Stimulated activated CD8-positive, alpha-beta memory T cell treated with anti-CD3 and anti-CD28 coated beads, Interleukin-4, amount 100 ng/mL, for 1 hour (primary cell): ENCODE data around the gene VIL1.

Experiments
- DNase-seq, 2 donors: peaks; one replicate each; pipeline ENCODE4 v3.0.0-alpha.2; 2020; ENCODE audit warnings: low read depth in 2 of 2, low spot score in 1 of 2

Gene VIL1

DNA sequence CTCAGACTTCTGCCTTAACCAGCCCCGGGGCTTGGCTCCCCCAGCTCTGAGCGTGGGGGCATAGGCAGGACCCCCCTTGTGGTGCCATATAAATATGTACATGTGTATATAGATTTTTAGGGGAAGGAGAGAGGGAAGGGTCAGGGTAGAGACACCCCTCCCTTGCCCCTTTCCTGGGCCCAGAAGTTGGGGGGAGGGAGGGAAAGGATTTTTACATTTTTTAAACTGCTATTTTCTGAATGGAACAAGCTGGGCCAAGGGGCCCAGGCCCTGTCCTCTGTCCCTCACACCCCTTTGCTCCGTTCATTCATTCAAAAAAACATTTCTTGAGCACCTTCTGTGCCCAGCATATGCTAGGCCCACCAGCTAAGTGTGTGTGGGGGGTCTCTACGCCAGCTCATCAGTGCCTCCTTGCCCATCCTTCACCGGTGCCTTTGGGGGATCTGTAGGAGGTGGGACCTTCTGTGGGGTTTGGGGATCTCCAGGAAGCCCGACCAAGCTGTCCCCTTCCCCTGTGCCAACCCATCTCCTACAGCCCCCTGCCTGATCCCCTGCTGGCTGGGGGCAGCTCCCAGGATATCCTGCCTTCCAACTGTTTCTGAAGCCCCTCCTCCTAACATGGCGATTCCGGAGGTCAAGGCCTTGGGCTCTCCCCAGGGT, 13.7 kb upstream of the VIL1 start:
- no peak for DNase-seq

DNA sequence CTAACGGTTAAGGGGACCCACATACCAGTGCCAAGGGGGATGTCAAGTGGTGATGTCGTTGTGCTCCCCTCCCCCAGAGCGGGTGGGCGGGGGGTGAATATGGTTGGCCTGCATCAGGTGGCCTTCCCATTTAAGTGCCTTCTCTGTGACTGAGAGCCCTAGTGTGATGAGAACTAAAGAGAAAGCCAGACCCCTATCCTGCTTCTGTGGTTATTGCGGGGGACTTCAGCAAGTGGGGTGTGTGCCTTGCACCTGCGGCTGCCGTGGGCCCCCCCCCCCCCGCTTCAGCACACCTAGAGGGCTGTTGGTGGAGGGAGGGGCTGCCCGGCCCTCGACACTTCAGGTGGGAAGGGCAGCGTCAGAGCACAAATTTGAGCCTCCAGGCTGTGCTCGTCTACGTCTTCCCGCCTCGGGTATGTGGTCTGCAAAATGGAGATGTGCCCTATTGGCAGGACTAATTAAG, 13.1 kb upstream of the VIL1 start:
- no peak for DNase-seq

DNA sequence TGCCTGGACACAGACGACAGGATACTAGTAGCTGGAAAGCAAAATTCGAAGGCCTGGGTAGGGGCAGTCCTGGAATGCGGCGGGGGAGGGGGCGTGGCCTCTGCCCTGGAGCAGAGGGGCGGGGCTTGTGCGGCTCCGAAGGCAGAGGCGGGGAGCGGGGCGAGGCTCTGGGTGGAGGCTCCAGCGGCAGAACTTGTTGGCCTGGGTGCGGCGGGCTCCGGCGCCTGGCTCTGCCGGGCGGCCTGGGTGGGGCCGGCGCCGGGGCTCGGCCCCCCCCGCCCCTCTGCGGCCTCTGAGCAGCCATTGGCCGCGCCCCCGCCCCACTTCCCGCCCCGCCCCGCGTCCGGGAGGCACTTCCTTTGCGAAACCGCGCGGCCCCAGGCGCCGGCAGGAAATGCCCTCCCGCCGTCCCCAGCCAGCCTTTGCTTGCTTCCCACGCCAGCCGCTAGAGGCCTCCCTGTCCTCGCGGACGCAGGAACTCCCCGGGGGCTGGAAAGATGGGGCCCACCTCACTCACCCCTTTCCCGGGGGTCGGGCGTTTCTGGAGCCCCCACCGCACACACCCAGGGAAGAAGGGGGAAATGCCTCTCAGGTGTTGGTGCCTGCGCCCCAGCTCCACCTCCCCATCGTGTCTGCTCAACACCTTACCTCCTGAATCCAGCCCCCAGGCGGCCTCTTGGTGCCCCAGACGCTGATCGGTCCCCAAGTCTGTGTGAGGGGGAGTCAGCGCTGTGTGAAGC, 12.5 kb upstream of the VIL1 start:
- peak; percentile 80 to 89 for DNase-seq

DNA sequence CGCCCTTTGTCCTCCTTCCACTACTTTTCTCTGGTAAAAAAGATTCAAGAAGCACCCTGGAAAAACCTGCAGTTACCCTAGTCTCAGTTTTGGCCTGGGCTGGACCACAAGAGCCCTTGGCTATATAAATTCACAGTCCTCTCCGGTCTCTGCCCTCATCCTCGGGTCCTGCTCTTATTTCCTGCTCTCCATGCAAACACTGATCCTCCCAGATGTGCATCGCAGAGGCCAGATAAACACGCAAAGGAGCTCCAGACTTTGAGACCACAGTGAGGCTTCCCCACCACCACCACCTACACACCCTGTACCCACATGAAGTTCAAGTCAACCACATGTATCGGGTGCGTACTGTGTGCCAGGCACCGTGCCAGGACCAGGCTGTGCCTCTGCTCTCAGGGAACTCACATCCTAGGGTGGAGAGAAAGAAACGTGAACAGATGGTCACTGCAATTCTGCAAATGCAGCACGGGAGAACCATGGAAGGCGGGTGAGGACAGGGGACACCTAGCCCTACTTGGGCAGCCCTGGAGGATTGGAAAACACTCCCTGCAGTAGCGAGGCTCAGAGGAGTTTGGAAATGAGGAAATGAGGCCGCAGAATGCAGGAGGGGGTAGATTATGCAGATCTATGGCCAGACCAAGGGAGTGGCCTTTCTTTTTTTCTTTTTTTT, 11.8 kb upstream of the VIL1 start:
- DNase-seq = peak; percentile 28 to 29

DNA sequence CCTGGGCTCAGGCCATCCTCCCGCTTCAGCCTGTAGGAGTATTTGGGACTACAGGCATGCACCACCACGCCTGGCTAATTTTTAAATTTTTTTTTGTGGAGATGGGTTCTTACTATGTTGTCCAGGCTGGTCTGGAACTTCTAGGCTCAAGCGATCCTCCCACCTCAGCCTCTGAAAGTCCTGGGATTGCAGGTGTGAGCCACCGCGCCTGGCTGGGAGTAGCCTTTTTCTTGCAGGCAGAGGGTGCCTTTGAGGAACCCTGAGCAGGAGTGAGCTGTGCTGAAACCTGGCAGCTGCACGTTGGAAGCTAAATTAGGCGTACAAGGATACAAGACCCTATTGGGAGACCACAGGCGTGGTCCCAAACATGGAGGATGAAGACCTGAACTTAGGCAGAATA, 11.2 kb upstream of the VIL1 start:
- DNase-seq = no peak

DNA sequence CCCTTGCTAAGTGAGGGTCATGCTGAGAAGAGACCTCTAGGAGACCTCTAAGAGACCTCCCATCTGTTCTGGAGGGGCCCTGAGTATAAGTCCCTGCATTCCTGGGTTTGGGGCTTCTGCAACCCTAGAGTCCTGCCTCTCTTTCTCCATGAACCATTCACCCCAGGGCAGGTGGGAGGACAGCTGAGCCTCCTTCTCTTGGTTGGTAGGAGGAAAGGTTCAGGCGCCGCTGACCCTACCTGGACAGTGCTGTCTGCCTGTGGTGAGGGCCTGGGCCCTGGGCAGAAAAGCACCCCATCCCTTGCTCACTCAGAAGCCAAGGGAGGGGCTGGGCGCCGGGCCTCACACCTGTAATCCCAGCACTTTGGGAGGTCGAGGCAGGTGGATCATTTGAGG, 604 bp upstream of the VIL1 start:
- DNase-seq = no peak

DNA sequence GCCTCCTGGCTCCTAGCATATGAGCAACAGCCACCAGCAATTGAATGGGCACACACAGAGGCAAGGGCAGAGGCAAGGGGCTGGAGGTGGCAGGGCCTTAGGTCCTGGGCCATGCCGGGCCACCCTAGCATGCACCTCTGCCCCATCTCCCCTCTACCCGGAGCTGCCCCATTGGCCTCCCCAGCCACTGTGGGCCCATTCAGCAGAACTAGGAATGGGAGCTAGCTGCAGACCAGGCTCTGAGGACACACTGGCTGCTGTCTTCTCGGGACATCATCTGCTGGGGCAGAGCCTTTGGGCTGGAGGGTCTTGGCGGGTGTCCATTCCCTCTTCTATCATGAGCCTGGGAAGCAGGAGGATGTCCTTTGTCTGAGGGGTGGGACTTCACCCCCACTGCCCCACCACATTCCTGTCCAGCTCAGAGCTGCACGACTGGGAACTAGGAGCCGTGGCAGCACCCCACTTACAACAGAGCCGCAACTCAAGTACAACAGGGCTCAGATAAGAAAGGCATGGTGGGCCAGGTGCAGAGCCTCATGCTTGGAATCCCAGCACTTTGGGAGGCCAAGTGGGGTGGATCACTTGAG, 800 bp downstream of the VIL1 start:
- DNase-seq = no peak

DNA sequence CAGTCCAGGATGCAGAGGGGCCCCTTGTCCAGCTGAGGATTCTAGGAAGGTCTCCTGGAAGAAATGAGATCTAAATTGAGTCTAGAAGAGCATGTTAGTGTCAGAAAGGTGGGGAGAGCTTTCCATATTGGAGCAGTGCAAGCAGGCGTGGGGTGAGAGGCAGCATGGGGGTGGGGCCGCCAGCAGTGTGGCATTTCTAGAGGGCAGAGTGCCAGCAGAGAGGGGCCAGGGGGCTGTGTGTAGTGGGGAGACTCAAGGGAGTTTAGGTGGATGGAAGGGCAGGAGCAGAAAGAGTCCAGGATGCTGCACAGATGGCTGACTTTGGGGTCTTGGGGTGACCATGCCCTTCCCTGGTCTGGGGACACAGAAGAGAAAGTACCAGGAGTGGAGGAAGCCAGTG, 2.1 kb downstream of the VIL1 start:
- no peak for DNase-seq

DNA sequence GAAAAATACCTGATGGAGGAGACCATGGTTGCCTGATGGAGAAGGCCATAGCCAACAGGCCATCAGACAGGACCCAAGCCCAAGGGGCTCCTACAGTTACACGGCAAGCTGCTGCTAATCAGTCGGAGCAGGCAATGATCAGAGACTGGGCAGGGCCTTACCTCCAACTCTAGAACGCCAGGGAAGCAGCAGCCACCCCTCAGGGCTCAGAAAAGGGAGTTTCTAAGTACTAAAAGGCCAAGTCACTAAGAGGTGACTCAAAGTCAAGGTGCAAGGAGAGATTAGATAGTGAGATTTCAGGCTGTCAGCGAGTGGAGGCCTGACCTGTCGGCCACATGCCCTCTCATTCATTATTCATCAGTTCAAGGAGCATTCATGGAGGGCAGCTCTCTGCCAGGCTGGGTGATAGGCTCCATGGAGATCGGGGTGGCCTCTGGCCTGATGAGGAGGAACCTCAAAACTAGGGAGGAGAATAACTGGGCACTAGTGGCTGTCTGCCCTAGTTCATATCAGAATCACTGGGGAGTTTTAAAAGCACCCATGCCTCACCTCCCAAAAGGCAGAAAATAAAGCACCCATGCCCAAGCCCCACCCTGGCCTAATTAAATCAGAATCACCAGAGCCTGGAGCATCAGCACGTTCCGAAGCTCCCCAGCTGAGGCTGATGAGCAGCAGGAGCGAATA, 3.6 kb downstream of the VIL1 start:
- no peak for DNase-seq

DNA sequence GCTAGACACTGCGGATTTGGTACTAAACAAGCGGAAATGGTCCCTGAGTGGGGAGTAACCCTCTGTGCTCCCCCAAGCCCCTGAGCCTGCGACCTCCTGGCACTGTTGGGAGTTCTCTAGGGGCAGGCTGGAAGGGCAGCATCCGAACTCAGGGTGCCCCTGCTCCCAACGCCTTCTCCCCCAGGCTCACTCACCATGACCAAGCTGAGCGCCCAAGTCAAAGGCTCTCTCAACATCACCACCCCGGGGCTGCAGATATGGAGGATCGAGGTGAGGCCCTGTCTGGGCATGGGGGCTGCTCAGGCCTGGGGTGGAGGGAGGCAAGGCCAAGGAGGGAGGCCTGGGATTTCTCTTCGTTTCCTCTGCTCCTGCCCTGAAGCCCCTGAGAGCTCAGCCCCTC, 4.7 kb downstream of the VIL1 start:
- DNase-seq = no peak

DNA sequence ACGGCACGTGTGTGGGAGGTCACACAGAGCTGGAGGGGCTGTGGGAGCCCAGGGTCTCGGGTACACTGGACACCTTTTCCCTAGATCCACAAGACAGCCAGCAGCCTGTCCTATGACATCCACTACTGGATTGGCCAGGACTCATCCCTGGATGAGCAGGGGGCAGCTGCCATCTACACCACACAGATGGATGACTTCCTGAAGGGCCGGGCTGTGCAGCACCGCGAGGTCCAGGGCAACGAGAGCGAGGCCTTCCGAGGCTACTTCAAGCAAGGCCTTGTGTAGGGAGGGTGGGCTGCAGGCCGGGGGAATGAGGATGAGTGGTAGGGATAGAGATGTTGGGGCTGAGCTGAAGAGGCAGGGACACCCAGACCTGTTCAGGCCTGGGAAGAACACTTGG, 6.6 kb downstream of the VIL1 start:
- DNase-seq = no peak

DNA sequence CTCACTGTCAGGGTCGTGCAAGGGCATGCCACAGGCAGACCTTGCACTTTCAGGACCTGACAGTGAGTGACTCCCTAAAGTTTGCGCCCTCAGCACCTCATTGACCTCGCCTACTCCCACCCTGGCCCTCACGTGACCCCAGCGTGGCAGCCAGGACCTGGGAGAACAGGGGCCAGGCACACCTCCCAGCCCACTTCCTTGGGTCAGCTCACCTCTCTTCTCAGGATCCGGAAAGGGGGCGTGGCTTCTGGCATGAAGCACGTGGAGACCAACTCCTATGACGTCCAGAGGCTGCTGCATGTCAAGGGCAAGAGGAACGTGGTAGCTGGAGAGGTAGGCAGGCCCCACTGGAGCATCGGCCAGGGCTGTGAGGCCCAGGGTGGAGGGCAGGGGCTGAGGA, 8.8 kb downstream of the VIL1 start:
- no peak for DNase-seq

DNA sequence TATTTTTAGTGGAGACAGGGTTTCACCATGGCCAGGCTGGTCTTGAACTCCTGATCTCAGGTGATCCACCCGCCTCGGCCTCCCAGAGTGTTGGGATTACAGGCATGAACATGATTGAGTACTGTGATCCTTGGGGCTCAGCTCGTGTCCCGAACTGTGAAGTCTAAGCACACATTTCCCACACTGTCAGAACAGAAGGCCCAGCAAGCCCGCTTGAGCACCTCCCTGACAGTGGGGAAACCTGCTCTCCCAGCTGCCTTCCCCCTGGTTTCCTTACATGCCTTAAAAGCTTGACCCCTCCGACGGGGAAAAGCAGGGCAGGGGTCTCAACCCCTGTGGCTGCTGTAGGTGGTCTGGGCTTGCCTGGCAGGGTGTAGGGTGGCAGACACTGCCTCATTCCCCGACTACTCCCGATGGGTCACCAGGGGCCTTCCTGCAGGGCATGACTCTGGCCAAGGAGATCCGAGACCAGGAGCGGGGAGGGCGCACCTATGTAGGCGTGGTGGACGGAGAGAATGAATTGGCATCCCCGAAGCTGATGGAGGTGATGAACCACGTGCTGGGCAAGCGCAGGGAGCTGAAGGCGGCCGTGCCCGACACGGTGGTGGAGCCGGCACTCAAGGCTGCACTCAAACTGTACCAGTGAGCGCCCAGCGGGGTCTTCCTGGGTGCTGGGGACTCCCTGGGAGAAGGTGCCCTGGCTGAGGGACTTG, 10.1 kb downstream of the VIL1 start:
- no peak for DNase-seq

DNA sequence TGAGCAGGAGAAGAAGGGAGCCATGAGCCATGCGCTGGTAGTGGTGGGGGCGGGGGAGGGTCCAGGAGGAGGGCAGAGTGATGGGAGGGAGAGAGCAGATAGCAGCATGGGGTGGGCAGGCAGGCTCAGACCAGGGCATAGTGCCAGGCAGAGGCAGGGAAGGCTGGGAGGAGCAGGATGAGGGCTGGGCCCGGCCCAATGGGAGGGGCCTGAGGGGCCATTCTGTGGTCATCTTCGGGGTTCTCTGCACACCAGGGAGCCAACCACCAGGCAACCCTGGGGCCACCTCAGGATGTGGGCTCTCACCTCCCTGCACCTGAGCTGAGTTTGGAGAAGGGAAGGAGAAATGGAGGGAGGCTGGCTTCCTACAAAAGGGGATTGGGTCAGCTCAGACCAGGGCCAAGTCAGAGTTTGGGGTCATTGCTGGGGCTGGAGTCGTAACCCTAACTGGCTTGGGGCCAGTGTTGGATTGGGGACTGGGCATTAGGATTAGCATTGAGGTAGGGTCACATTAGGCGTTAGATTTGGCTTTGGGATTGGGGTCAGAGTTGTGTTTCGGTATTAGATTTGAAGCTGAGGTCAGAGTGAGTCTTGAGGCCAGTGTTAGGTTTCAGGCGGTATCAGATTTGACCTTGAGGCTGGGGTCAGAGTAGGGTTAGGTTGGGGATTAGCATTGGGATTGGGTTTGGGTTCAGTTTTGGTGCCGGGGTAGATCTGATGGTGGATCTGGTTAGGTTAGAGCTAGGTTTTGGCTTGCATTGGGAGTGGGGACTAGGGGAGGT, 11.2 kb downstream of the VIL1 start:
- no peak for DNase-seq

DNA sequence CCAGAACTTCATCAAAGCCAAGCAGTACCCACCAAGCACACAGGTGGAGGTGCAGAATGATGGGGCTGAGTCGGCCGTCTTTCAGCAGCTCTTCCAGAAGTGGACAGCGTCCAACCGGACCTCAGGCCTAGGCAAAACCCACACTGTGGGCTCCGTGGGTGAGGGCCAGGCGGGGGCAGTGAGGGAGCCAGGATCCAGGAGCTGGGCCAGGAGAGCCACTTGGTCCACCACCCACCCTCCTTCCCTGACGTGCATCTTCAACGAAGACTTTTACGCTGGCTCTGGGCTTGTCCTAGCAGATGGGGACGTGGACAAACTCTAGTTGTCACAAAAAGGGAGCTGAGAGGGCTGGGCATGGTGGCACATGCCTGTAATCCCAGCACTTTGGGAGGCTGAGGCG, 11.8 kb downstream of the VIL1 start:
- DNase-seq = no peak

DNA sequence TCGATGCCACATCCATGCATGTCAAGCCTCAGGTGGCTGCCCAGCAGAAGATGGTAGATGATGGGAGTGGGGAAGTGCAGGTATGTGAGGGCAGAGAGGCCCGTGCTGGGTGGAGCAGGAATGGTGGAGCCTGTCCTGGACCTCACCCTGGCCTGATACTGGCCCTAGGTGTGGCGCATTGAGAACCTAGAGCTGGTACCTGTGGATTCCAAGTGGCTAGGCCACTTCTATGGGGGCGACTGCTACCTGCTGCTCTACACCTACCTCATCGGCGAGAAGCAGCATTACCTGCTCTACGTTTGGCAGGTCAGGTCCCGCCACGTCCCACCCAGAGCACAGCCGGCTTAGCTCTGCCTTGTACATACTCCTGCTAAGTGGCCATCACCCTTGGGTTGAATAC, 13.0 kb downstream of the VIL1 start:
- DNase-seq = no peak

DNA sequence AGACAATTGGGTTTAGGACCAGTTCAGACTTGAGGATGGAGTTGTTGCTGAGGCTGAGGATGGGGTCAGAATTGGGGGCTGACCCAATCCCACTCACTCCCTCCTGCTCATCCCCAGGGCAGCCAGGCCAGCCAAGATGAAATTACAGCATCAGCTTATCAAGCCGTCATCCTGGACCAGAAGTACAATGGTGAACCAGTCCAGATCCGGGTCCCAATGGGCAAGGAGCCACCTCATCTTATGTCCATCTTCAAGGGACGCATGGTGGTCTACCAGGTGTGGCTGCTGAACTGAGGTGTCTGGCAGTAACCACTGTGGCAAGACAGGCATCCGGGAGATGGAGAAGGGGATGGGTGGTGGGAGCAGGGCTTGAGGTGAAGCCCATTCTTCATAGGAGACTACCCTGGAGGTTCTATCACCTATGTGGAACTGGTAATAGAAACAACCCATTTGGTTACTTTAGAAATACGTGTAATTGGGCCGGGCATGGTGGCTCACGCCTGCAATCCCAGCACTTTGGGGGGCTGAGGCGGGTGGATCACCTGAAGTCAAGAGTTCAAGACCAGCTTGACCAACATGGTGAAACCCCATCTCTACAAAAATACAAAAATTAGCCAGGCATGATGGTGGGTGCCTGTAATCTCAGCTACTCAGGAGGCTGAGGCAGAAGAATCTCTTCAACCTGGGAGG, 13.9 kb downstream of the VIL1 start:
- DNase-seq = no peak

DNA sequence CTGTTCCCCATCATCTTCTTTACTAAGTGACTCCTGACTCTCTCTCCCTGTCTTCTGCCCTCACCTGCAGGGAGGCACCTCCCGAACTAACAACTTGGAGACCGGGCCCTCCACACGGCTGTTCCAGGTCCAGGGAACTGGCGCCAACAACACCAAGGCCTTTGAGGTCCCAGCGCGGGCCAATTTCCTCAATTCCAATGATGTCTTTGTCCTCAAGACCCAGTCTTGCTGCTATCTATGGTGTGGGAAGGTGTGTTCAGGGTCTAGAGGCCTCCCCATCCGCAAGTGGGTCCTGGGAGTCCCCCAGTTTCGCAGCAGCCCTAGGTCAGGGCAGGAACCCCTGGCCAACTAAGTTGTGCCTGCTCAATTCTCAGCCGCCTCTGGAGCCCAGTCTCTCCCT, 15.5 kb downstream of the VIL1 start:
- DNase-seq = no peak
